Stimulated activated CD4-positive, alpha-beta T cell treated with anti-CD3 and anti-CD28 coated beads, Interleukin-4, amount 100 ng/mL, for 48 hours (primary cell): ENCODE data around the gene USP47.

Experiments used
- DNase-seq, 2 donors: peaks; one replicate each; pipeline ENCODE4 v3.0.0-alpha.2; 2020; ENCODE audit warnings: low read depth in 2 of 2

USP47 gene

GRCh38 chr11:11866203-11866602 lies 24.4 kb downstream of the USP47 start:
- DNase-seq, result no peak

- DNase-seq, result no peak
These were observed 25.9 kb downstream of the USP47 start for GRCh38 chr11:11867720-11868119.

GRCh38 chr11:11871991-11872401 lies 30.2 kb downstream of the USP47 start:
- DNase-seq, result no peak

- DNase-seq, result no peak
These were observed 34.7 kb downstream of the USP47 start for GRCh38 chr11:11876458-11876857.

- DNase-seq, result no peak
These were observed 38.4 kb downstream of the USP47 start for GRCh38 chr11:11880179-11880578.

GRCh38 chr11:11882539-11882938 lies 40.8 kb downstream of the USP47 start:
- no peak for DNase-seq

GRCh38 chr11:11884351-11884750 lies 42.6 kb downstream of the USP47 start:
- DNase-seq, result no peak

GRCh38 chr11:11884774-11885481 lies 43.2 kb downstream of the USP47 start:
- DNase-seq, result no peak

- DNase-seq, result no peak
These were observed 52.7 kb downstream of the USP47 start for GRCh38 chr11:11894486-11894885.

GRCh38 chr11:11895672-11896071 lies 53.9 kb downstream of the USP47 start:
- no peak for DNase-seq

- no peak for DNase-seq
These were observed 56.9 kb downstream of the USP47 start for GRCh38 chr11:11898648-11899047.

- DNase-seq, result no peak
These were observed 57.6 kb downstream of the USP47 start for GRCh38 chr11:11899401-11899800.

- no peak for DNase-seq
These were observed 60.2 kb downstream of the USP47 start for GRCh38 chr11:11901929-11902328.

- DNase-seq, result no peak
These were observed 68.0 kb downstream of the USP47 start for GRCh38 chr11:11909727-11910126.

- DNase-seq, result no peak
These were observed 68.8 kb downstream of the USP47 start for GRCh38 chr11:11910541-11910940.

- DNase-seq, result no peak
These were observed 71.6 kb downstream of the USP47 start for GRCh38 chr11:11913395-11913794.

GRCh38 chr11:11915625-11916024 lies 73.9 kb downstream of the USP47 start:
- DNase-seq, result no peak

- DNase-seq, result no peak
These were observed 75.2 kb downstream of the USP47 start for GRCh38 chr11:11916981-11917399.

- no peak for DNase-seq
These were observed 82.1 kb downstream of the USP47 start for GRCh38 chr11:11923828-11924227.

GRCh38 chr11:11929920-11930319 lies 88.1 kb downstream of the USP47 start:
- DNase-seq, result no peak

- peak in 1 of 2 donors; percentile 0 for DNase-seq
These were observed 89.8 kb downstream of the USP47 start for GRCh38 chr11:11931461-11932055.

- no peak for DNase-seq
These were observed 93.8 kb downstream of the USP47 start for GRCh38 chr11:11935536-11935935.

GRCh38 chr11:11937433-11937832 lies 95.7 kb downstream of the USP47 start:
- no peak for DNase-seq

GRCh38 chr11:11937957-11938356 lies 96.2 kb downstream of the USP47 start:
- no peak for DNase-seq
